IMR-90 (cell line): ENCODE results near the gene PIK3C3. TPM values are rescaled to one million over a fixed set of nuclear protein-coding genes. Genes with fewer than 3 reads are reported as not detected.

Experiments used
- ATAC-seq: fragments of 200-7000 bp; cut with Tn5 transposase; 2 replicates; pipeline ENCODE4 v1.9.1; 2020; ENCODE audit warnings: low read depth, mild to moderate bottlenecking, moderate library complexity
- BruUV-seq: library from RNA; stranded (reverse); fragments of 400-500 nt; replicated peaks from 2 replicates; lab custom pipeline; 2021; lab: Mats Ljungman, UMichigan
- CTCF ChIA-PET: fragments of 300-600 bp; formaldehyde crosslinking; extraction: SDS; loops from one replicate; lab custom pipeline; 2021; ENCODE audit warnings: antibody characterized with exemption; lab: Yijun Ruan, JAX
- POLR2A ChIA-PET: fragments of 300-600 bp; sonication (Branson Sonifier 250); formaldehyde crosslinking; loops from one replicate; lab custom pipeline; 2022; ENCODE audit warnings: antibody characterized with exemption; ENCODE audit not compliant: unreplicated experiment; lab: Charles Lee
- DNase-seq: peaks from one replicate; pipeline ENCODE4 v3.0.0; 2013
- H2AFZ ChIP-seq: replicated peaks from 2 replicates; pipeline ENCODE3; 2013; ENCODE audit warnings: low read length, mild to moderate bottlenecking; ENCODE audit not compliant: poor library complexity
- H2AK5ac ChIP-seq: 2 replicates; pipeline ENCODE4 v1.6.1; 2013; ENCODE audit warnings: low read depth, low read length, inconsistent platforms
- H2AK9ac ChIP-seq: replicated peaks from 2 replicates; pipeline ENCODE3; 2013; ENCODE audit warnings: mild to moderate bottlenecking, low read depth, low read length, moderate library complexity; ENCODE audit not compliant: poor library complexity
- H2BK120ac ChIP-seq: 2 replicates; pipeline ENCODE4 v1.6.1; 2013; ENCODE audit warnings: low read depth, low read length, inconsistent platforms
- H2BK15ac ChIP-seq: 3 replicates; pipeline ENCODE4 v1.6.1; 2013; ENCODE audit warnings: low read depth, low read length, inconsistent platforms
- H2BK20ac ChIP-seq: 2 replicates; pipeline ENCODE4 v1.6.1; 2013; ENCODE audit warnings: low read depth, mild to moderate bottlenecking, inconsistent platforms, low read length, moderate library complexity
- H2BK5ac ChIP-seq: 2 replicates; pipeline ENCODE4 v1.6.1; 2013; ENCODE audit warnings: mild to moderate bottlenecking, low read depth, low read length, inconsistent platforms; ENCODE audit not compliant: poor library complexity, severe bottlenecking
- H3K14ac ChIP-seq: replicated peaks from 2 replicates; pipeline ENCODE4 v1.6.1; 2013; ENCODE audit warnings: low read depth, low read length, inconsistent platforms
- H3K18ac ChIP-seq: 2 replicates; pipeline ENCODE4 v1.6.1; 2013; ENCODE audit warnings: low read depth, low read length, control low read depth
- H3K23ac ChIP-seq: 2 replicates; pipeline ENCODE4 v1.6.1; 2013; ENCODE audit warnings: low read depth, low read length, inconsistent platforms
- H3K27ac ChIP-seq: 2 replicates; pipeline ENCODE4 v1.5.1; 2013; ENCODE audit warnings: mild to moderate bottlenecking, control low read depth, low read length; ENCODE audit not compliant: insufficient read depth
- H3K27me3 ChIP-seq: 2 replicates; pipeline ENCODE4 v1.6.1; 2013; ENCODE audit warnings: low read length; ENCODE audit not compliant: control insufficient read depth, insufficient read depth
- H3K36me3 ChIP-seq: 2 replicates; pipeline ENCODE4 v1.6.1; 2013; ENCODE audit warnings: low read length, mixed read lengths; ENCODE audit not compliant: control insufficient read depth, insufficient read depth
- H3K4ac ChIP-seq: 2 replicates; pipeline ENCODE4 v1.6.1; 2013; ENCODE audit warnings: low read depth, low read length, inconsistent platforms
- H3K4me1 ChIP-seq: 2 replicates; pipeline ENCODE4 v1.6.1; 2013; ENCODE audit warnings: low read length, mixed read lengths; ENCODE audit not compliant: control insufficient read depth, insufficient read depth
- H3K4me2 ChIP-seq: 2 replicates; pipeline ENCODE4 v1.6.1; 2013; ENCODE audit warnings: low read depth, mild to moderate bottlenecking, control low read depth, low read length, moderate library complexity
- H3K4me3 ChIP-seq: 2 replicates; pipeline ENCODE4 v1.5.1; 2013; ENCODE audit warnings: low read depth, mild to moderate bottlenecking, control low read depth, low read length, moderate library complexity; ENCODE audit not compliant: insufficient read depth
- H3K56ac ChIP-seq: 2 replicates; pipeline ENCODE4 v1.6.1; 2013; ENCODE audit warnings: low read length, inconsistent platforms; ENCODE audit not compliant: insufficient read depth; ENCODE audit errors: extremely low read depth
- H3K79me1 ChIP-seq, 2 experiments: 2 replicates each; pipeline ENCODE4 v1.6.1; 2013; ENCODE audit warnings: low read length in 2 of 2, inconsistent platforms in 1 of 2, low read depth in 1 of 2
- H3K9ac ChIP-seq: 2 replicates; pipeline ENCODE4 v1.6.1; 2013; ENCODE audit warnings: low read depth, low read length, control low read depth
- H3K9me1 ChIP-seq: 2 replicates; pipeline ENCODE4 v1.6.1; 2013; ENCODE audit warnings: low read length, inconsistent platforms; ENCODE audit not compliant: insufficient read depth
- H3K9me3 ChIP-seq: 2 replicates; pipeline ENCODE4 v1.6.1; 2013; ENCODE audit warnings: low read length; ENCODE audit not compliant: control insufficient read depth, insufficient read depth
- H4K20me1 ChIP-seq: 2 replicates; pipeline ENCODE4 v1.6.1; 2013; ENCODE audit warnings: low read length, inconsistent platforms; ENCODE audit not compliant: insufficient read depth
- H4K5ac ChIP-seq: 2 replicates; pipeline ENCODE4 v1.6.1; 2013; ENCODE audit warnings: mild to moderate bottlenecking, low read depth, low read length, control low read depth
- H4K8ac ChIP-seq, 2 experiments: 2 replicates each; pipeline ENCODE4 v1.6.1; 2013; ENCODE audit warnings: low read depth in 2 of 2, low read length in 2 of 2, control low read depth in 1 of 2, inconsistent platforms in 1 of 2
- H4K91ac ChIP-seq: 2 replicates; pipeline ENCODE4 v1.6.1; 2013; ENCODE audit warnings: low read depth, low read length, inconsistent platforms; ENCODE audit not compliant: insufficient read depth
- BHLHE40 ChIP-seq: fragments of 150-350 bp; IDR thresholded peaks from 2 replicates; pipeline ENCODE4 v1.6.1; 2016; ENCODE audit warnings: mild to moderate bottlenecking, low read depth, low read length
- CEBPB ChIP-seq: IDR thresholded peaks from 2 replicates; pipeline ENCODE4 v1.6.1; 2012; ENCODE audit warnings: low read depth, low read length, improper control_type of control experiment
- CHD1 ChIP-seq: IDR thresholded peaks from 2 replicates; pipeline ENCODE4 v1.6.1; 2012; ENCODE audit warnings: low read depth, low read length, improper control_type of control experiment
- FOS ChIP-seq: fragments of 150-350 bp; IDR thresholded peaks from 2 replicates; pipeline ENCODE4 v1.6.1; 2016; ENCODE audit warnings: low read depth, low read length
- MAFK ChIP-seq: IDR thresholded peaks from 2 replicates; pipeline ENCODE4 v1.6.1; 2012; ENCODE audit warnings: low read depth, low read length, improper control_type of control experiment
- MAZ ChIP-seq: IDR thresholded peaks from 2 replicates; pipeline ENCODE4 v1.6.1; 2012; ENCODE audit warnings: low read depth, mild to moderate bottlenecking, low read length, improper control_type of control experiment, moderate library complexity, borderline replicate concordance
- MXI1 ChIP-seq: IDR thresholded peaks from 2 replicates; pipeline ENCODE4 v1.6.1; 2012; ENCODE audit warnings: low read depth, mild to moderate bottlenecking, low read length, moderate library complexity, borderline replicate concordance
- NFE2L2 ChIP-seq: fragments of 150-350 bp; IDR thresholded peaks from 2 replicates; pipeline ENCODE4 v1.6.1; 2016; ENCODE audit warnings: low read depth, mild to moderate bottlenecking, low read length
- POLR2A ChIP-seq: IDR thresholded peaks from 2 replicates; pipeline ENCODE4 v1.6.1; 2012; ENCODE audit warnings: mild to moderate bottlenecking, low read depth, low read length
- RAD21 ChIP-seq: IDR thresholded peaks from 2 replicates; pipeline ENCODE4 v1.6.1; 2012; ENCODE audit warnings: low read length, improper control_type of control experiment
- RCOR1 ChIP-seq: IDR thresholded peaks from 2 replicates; pipeline ENCODE4 v1.6.1; 2012; ENCODE audit warnings: mild to moderate bottlenecking, low read length, improper control_type of control experiment; ENCODE audit not compliant: insufficient replicate concordance
- RFX5 ChIP-seq: IDR thresholded peaks from 2 replicates; pipeline ENCODE4 v1.8.0; 2012; ENCODE audit warnings: low read depth, mild to moderate bottlenecking, low read length, moderate library complexity
- SMC3 ChIP-seq: fragments of 150-350 bp; IDR thresholded peaks from 2 replicates; pipeline ENCODE4 v1.6.1; 2016; ENCODE audit warnings: low read depth, mild to moderate bottlenecking, antibody characterized with exemption, low read length, moderate library complexity
- WGBS, 2 experiments: methylation state at CpG; one replicate each; pipeline versions ENCODE4 v1.1.5 to v1.1.7; 2013; ENCODE audit warnings: missing lambda C conversion rate in 2 of 2; ENCODE audit not compliant: insufficient read length in 1 of 2; ENCODE audit errors: extremely low coverage in 2 of 2; 5-methylcytosine and 5-hydroxymethylcytosine counted together
- dilution Hi-C: fragments of 300-500 bp; cut with HindIII; formaldehyde crosslinking; loops from one replicate; pipeline ENCODE4 v1.14.3; 2018; ENCODE audit warnings: low sequenced_read_pairs; ENCODE audit not compliant: unreplicated experiment
- in situ Hi-C: fragments of 300-500 bp; cut with MboI; formaldehyde crosslinking; loops from 3 replicates; pipeline ENCODE4 v1.14.3; 2019; ENCODE audit warnings: low sequenced_read_pairs, inconsistent platforms, mixed read lengths
- intact Hi-C: fragments of 100-400 bp; cut with micrococcal nuclease; formaldehyde crosslinking; loops from 2 replicates; pipeline ENCODE4 v1.10.0; 2022
- polyA plus RNA-seq, 3 experiments: library from polyadenylated mRNA; depleted of rRNA; stranded (reverse); fragments of >200 nt; gene quantifications; 2 replicates each; pipeline ENCODE4 v1.2.3, GENCODE V29; 2012; ENCODE audit warnings: low replicate concordance in 1 of 3
- total RNA-seq: library from RNA; depleted of rRNA; stranded (reverse); fragments of >200 nt; gene quantifications from 2 replicates; pipeline ENCODE4 v1.2.3, GENCODE V29; 2012
- TF ChIP-seq, protein P1 (sequence below): fragments of 150-350 bp; IDR thresholded peaks from 2 replicates; pipeline ENCODE4 v1.6.1; 2016; ENCODE audit warnings: low read depth, mild to moderate bottlenecking, low read length, moderate library complexity, borderline replicate concordance
- TF ChIP-seq, protein P2 (sequence below): fragments of 150-350 bp; IDR thresholded peaks from 2 replicates; pipeline ENCODE4 v1.6.1; 2017; ENCODE audit warnings: mild to moderate bottlenecking, antibody characterized with exemption, low read length, low read depth
- TF ChIP-seq, protein P3 (sequence below): conservative IDR thresholded peaks from 2 replicates; pipeline ENCODE4 v1.5.1; 2012; ENCODE audit warnings: mild to moderate bottlenecking, low read depth, low read length, improper control_type of control experiment

PIK3C3 gene
- total and polyA plus RNA-seq, 2 of the 4 experiments (the other 2 are of a cell fraction), result 41.2 to 57.2 TPM

DNA sequence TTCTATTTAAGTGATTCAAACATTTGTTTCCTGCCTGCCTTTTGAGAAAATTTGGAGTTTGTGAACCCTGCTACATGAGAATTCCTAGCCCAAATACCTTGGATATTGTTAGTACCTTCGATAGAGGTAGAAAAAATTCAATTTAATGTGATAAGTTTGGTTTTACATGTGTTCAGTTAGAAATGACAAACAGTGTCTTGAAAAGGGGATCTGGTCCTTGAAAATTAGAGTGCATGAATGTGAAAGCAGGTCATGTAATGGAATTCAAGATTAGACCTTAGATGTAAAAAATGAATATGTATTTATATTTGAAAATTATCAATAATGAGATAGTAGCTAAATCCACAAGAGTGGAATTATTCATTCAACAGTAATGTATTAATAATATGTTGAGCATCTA, 70.5 kb downstream of the PIK3C3 start:
- Histone ChIP-seq H2AK9ac (no peak overlapping the region), H3K9me1 (no peaks in the 10 kb centered on the region), H3K14ac (no peak overlapping the region), H4K8ac (no peak overlapping the region), H4K5ac (no peak overlapping the region), H2BK20ac (no peak overlapping the region), H2BK5ac (no peak overlapping the region), H3K56ac (no peak overlapping the region), H2AK5ac (no peak overlapping the region), H3K4me2 (no peak overlapping the region), H3K9me3 (no peaks in the 10 kb centered on the region), H3K4ac (no peak overlapping the region), H3K27ac (no peak overlapping the region), H3K4me1 (no peaks in the 10 kb centered on the region), H3K36me3 (peaks cover 11% of the 10 kb centered on the region), H2BK15ac (no peak overlapping the region), H3K79me1 (0 out of 4 replicates have a peak, but pooled peaks cover 0 to 3% of the 10 kb centered on the region in 2 experiments), H2BK120ac (no peak overlapping the region), H2AFZ (no peak overlapping the region), H3K27me3 (no peaks in the 10 kb centered on the region), H3K18ac (no peak overlapping the region), H4K20me1 (no peaks in the 10 kb centered on the region), H3K9ac (no peak overlapping the region), H3K4me3 (no peak overlapping the region), H4K91ac (no peak overlapping the region), H3K23ac (no peak overlapping the region)
- dilution Hi-C loops (no loop called here), intact Hi-C loops (loop anchor here (5.0 kb wide), 1 partner anchor 1537 kb away; no protein-coding TSS in a partner anchor), in situ Hi-C loops (no loop called here)
- TF ChIP-seq NFE2L2, result no peak
- no peak for TF ChIP-seq FOS
- no peak for TF ChIP-seq SMC3
- TF ChIP-seq RAD21, result no peak
- no peak for TF ChIP-seq MAZ
- TF ChIP-seq, protein P1, sequence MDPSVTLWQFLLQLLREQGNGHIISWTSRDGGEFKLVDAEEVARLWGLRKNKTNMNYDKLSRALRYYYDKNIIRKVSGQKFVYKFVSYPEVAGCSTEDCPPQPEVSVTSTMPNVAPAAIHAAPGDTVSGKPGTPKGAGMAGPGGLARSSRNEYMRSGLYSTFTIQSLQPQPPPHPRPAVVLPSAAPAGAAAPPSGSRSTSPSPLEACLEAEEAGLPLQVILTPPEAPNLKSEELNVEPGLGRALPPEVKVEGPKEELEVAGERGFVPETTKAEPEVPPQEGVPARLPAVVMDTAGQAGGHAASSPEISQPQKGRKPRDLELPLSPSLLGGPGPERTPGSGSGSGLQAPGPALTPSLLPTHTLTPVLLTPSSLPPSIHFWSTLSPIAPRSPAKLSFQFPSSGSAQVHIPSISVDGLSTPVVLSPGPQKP, result no peak
- TF ChIP-seq, protein P2, sequence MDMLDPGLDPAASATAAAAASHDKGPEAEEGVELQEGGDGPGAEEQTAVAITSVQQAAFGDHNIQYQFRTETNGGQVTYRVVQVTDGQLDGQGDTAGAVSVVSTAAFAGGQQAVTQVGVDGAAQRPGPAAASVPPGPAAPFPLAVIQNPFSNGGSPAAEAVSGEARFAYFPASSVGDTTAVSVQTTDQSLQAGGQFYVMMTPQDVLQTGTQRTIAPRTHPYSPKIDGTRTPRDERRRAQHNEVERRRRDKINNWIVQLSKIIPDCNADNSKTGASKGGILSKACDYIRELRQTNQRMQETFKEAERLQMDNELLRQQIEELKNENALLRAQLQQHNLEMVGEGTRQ, result no peak
- no peak for TF ChIP-seq CEBPB
- TF ChIP-seq, protein P3, sequence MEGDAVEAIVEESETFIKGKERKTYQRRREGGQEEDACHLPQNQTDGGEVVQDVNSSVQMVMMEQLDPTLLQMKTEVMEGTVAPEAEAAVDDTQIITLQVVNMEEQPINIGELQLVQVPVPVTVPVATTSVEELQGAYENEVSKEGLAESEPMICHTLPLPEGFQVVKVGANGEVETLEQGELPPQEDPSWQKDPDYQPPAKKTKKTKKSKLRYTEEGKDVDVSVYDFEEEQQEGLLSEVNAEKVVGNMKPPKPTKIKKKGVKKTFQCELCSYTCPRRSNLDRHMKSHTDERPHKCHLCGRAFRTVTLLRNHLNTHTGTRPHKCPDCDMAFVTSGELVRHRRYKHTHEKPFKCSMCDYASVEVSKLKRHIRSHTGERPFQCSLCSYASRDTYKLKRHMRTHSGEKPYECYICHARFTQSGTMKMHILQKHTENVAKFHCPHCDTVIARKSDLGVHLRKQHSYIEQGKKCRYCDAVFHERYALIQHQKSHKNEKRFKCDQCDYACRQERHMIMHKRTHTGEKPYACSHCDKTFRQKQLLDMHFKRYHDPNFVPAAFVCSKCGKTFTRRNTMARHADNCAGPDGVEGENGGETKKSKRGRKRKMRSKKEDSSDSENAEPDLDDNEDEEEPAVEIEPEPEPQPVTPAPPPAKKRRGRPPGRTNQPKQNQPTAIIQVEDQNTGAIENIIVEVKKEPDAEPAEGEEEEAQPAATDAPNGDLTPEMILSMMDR, result no peak
- no peak for TF ChIP-seq POLR2A
- no peak for TF ChIP-seq MXI1
- TF ChIP-seq RFX5, result no peak
- no peak for TF ChIP-seq CHD1
- no peak for TF ChIP-seq MAFK
- TF ChIP-seq RCOR1, result no peak
- no peak for TF ChIP-seq BHLHE40
- DNase-seq (no peak), ATAC-seq (no peak)
- no CpG with 5 or more reads among the region's 1 CpG for WGBS, 2 experiments
- CTCF ChIA-PET, result no interaction called here
- POLR2A ChIA-PET, result no interaction called here
- no TSS peak for BruUV-seq
